Placental pericyte (primary cell): ENCODE data around the gene RALA. TPM values are rescaled to one million over a fixed set of nuclear protein-coding genes. Genes with fewer than 3 reads are reported as not detected.

Experiments
- total RNA-seq: library from RNA; depleted of rRNA; stranded (reverse); fragments of >200 nt; gene quantifications from 2 replicates; pipeline ENCODE4 v1.2.3, GENCODE V29; 2012

The RALA gene
- total RNA-seq = 21.9 and 22.3 TPM in 2 replicates

DNA sequence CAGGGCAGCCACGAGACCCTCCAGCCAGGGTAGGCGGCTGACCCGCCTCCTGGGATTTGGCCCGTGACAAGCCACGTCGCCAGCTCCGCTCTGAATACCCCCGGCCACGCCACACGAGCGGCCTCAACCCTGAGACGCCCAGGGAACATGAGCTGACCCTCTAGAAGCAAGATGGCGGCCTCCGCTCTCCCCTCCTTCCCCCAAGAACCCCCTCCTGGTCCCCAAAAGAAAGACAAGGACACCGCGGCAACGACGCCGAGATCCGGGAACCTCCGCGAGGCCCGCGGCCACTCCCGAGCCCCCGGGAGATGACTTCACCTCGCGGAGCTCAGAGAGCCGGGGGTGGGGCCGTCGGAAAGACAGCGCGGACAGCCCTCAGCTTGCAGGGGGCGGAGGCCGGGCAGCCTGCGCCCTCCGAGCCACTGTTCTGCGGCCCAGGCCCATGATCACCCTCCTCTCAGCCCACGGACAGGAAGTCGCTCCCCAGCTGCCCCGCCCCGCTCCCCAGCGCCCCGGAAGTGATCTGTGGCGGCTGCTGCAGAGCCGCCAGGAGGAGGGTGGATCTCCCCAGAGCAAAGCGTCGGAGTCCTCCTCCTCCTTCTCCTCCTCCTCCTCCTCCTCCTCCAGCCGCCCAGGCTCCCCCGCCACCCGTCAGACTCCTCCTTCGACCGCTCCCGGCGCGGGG is at the start of gene RALA:
RALA (plus strand) TSS at position 526 of the 685 bp plus-strand sequence. CDS start 63,096 bp downstream, outside the sequence.

Other genes starting within 250 kb of the RALA start
- 19.5 and 27.3 TPM in 2 replicates for gene YAE1, start 57.2 kb upstream of the RALA start, total RNA-seq